ENCODE measurements around the gene NTM. TPM values are rescaled to one million over a fixed set of nuclear protein-coding genes. Genes with fewer than 3 reads are reported as not detected.

Gene NTM
- polyA plus RNA-seq, 1 donor from 2014 or later: 39.4 TPM

- H3K27me3 ChIP-seq (ENCODE audit: insufficient read depth, low read depth, low read length): no peaks in the 10 kb centered on the region
- no peaks in the 10 kb centered on the region for H4K20me1 ChIP-seq (ENCODE audit: insufficient read depth)
- H2AFZ ChIP-seq (ENCODE audit: low read depth, low read length): no peak overlapping the region
- no peaks in the 10 kb centered on the region for H3K79me2 ChIP-seq (replicated peaks; ENCODE audit: insufficient read depth, low read length)
- H3K9ac ChIP-seq (ENCODE audit: low read length): no peak overlapping the region
- H3K27ac ChIP-seq (ENCODE audit: low read length): no peak overlapping the region
- no peaks in the 10 kb centered on the region for H3K9me2 ChIP-seq (ENCODE audit: insufficient read depth, low read length)
- TF ChIP-seq REST (IDR thresholded peaks at IDR 0.05; ENCODE audit: borderline replicate concordance): peak; percentile 68
- no peak for TF ChIP-seq EP300 (conservative IDR thresholded peaks at IDR 0.05; ENCODE audit: poor library complexity, severe bottlenecking)
- TF ChIP-seq SMC3 (conservative IDR thresholded peaks at IDR 0.05; ENCODE audit: poor library complexity): no peak
- TF ChIP-seq EZH2 (IDR thresholded peaks at IDR 0.05; ENCODE audit: borderline replicate concordance, insufficient read depth, low read length, poor library complexity, severe bottlenecking): no peak
- no peak for TF ChIP-seq POLR2AphosphoS5 (IDR thresholded peaks at IDR 0.05)
- no peaks in the 10 kb centered on the region for H3K9me3 ChIP-seq (ENCODE audit: low read length)
- no peaks in the 10 kb centered on the region for H3F3A ChIP-seq (ENCODE audit: insufficient read depth, low read length, poor library complexity, severe bottlenecking)
- no peaks in the 10 kb centered on the region for H3K36me3 ChIP-seq (ENCODE audit: insufficient read depth, low read length)
- no peak overlapping the region for H3K4me3 ChIP-seq (ENCODE audit: low read length)
- no peak overlapping the region for H3K4me2 ChIP-seq (ENCODE audit: low read length)
Observed at GRCh38 chr11:131973061-131973460, 602.6 kb downstream of the NTM start.

- no peaks in the 10 kb centered on the region for H3K9me3 ChIP-seq (ENCODE audit: low read length)
- H3K36me3 ChIP-seq (ENCODE audit: insufficient read depth, low read length): no peaks in the 10 kb centered on the region
- no peaks in the 10 kb centered on the region for H3K9me2 ChIP-seq (ENCODE audit: insufficient read depth, low read length)
- H4K20me1 ChIP-seq (ENCODE audit: insufficient read depth): no peaks in the 10 kb centered on the region
- TF ChIP-seq TAF1 (IDR thresholded peaks at IDR 0.05; ENCODE audit: low read depth) (no peak), CTCF (IDR thresholded peaks at IDR 0.05; ENCODE audit: poor library complexity, severe bottlenecking) (no peak), SMC3 (conservative IDR thresholded peaks at IDR 0.05; ENCODE audit: poor library complexity) (no peak), POLR2AphosphoS5 (IDR thresholded peaks at IDR 0.05) (no peak), RAD21 (conservative IDR thresholded peaks at IDR 0.05) (no peak), EZH2 (IDR thresholded peaks at IDR 0.05; ENCODE audit: borderline replicate concordance, insufficient read depth, low read length, poor library complexity, severe bottlenecking) (no peak), MXI1 (conservative IDR thresholded peaks at IDR 0.05; ENCODE audit: poor library complexity, severe bottlenecking) (no peak), REST (IDR thresholded peaks at IDR 0.05; ENCODE audit: borderline replicate concordance) (no peak), EP300 (conservative IDR thresholded peaks at IDR 0.05; ENCODE audit: poor library complexity, severe bottlenecking) (no peak)
- H3K9ac ChIP-seq (ENCODE audit: low read length): no peak overlapping the region
- H2AFZ ChIP-seq (ENCODE audit: low read depth, low read length): no peak overlapping the region
- no peak overlapping the region for H3K27ac ChIP-seq (ENCODE audit: low read length)
- H3K79me2 ChIP-seq (replicated peaks; ENCODE audit: insufficient read depth, low read length): no peaks in the 10 kb centered on the region
- H3K27me3 ChIP-seq (ENCODE audit: insufficient read depth, low read depth, low read length): no peaks in the 10 kb centered on the region
- no peaks in the 10 kb centered on the region for H3F3A ChIP-seq (ENCODE audit: insufficient read depth, low read length, poor library complexity, severe bottlenecking)
- H3K4me3 ChIP-seq (ENCODE audit: low read length): no peak overlapping the region
- no peak overlapping the region for H3K4me2 ChIP-seq (ENCODE audit: low read length)
Observed at GRCh38 chr11:131975619-131976018, 605.2 kb downstream of the NTM start.

All from neural cell (in vitro differentiated cells).